ENCODE measurements around the gene ZFHX3. TPM values are rescaled to one million over a fixed set of nuclear protein-coding genes. Genes with fewer than 3 reads are reported as not detected.

ZFHX3 gene
- total RNA-seq, 1 experiment from 2014 or later = 1.5 TPM

DNA sequence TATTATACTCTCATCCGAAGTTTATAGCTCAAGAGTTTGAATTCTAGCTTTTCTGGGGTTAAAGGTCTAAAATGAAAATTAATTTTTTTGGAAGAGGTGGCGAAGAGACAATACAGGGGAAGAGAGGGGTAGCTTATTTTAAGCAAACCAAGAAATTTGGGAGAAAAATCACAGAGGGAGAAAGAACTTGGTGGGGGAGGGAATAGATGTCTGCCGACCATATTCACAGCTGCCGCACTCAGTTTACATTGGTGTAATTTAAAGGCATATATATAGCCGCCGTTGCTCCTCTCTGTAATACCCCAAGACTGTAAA, 6.5 kb upstream of the ZFHX3 start:
- no peaks in the 10 kb centered on the region; a peak in 1 of 5 replicates for H3K9me3 Mint-ChIP-seq
- no peak overlapping the region for H2AFZ ChIP-seq (ENCODE audit: low read length)
- peak overlapping the region in 1 of 2 experiments; percentile 54; a peak in 3 of 5 replicates for H3K4me3 Mint-ChIP-seq

More for the DNA sequence above, 6.5 kb upstream of the ZFHX3 start:
- Histone ChIP-seq H2BK15ac (ENCODE audit: low read depth, low read length) (no peak overlapping the region), H4K20me1 (ENCODE audit: control insufficient read depth, insufficient read depth, insufficient read length) (no peaks in the 10 kb centered on the region), H3K79me2 (ENCODE audit: insufficient read depth, low read length) (no peaks in the 10 kb centered on the region), H3K56ac (ENCODE audit: insufficient read length, low read depth, low read length) (no peak overlapping the region), H3T11ph (ENCODE audit: low read length) (no peak overlapping the region), H2BK12ac (ENCODE audit: insufficient read length, low read depth, low read length) (no peak overlapping the region), H3K9ac (ENCODE audit: extremely low read depth, insufficient read length, low read length) (no peak overlapping the region), H3K23me2 (ENCODE audit: insufficient read length, low read depth, low read length, poor library complexity, severe bottlenecking) (peaks cover 13% of the 10 kb centered on the region), H2AK5ac (ENCODE audit: insufficient read length, low read length) (no peak overlapping the region), H2BK120ac (ENCODE audit: low read depth, low read length, poor library complexity, severe bottlenecking) (no peak overlapping the region), H3K18ac (ENCODE audit: insufficient read length, low read depth, low read length) (no peak overlapping the region), H3K27me3 (ENCODE audit: insufficient read depth, low read length) (peaks cover 53% of the 10 kb centered on the region), H4K8ac (replicated peaks; ENCODE audit: insufficient read length, low read depth, low read length) (no peak overlapping the region), H3K23ac (ENCODE audit: insufficient read length, low read depth, low read length) (no peak overlapping the region), H3K4ac (ENCODE audit: low read depth, low read length) (no peak overlapping the region), H2BK5ac (ENCODE audit: insufficient read length, low read length) (no peak overlapping the region), H3K14ac (ENCODE audit: insufficient read depth, low read length) (no peak overlapping the region), H3K4me2 (ENCODE audit: insufficient read depth, insufficient read length, low read length) (no peak overlapping the region), H4K91ac (ENCODE audit: insufficient read length, low read depth, low read length) (no peak overlapping the region), H4K5ac (ENCODE audit: insufficient read length, low read depth, low read length) (no peak overlapping the region), H3K27ac (ENCODE audit: insufficient read length, low read depth, low read length) (no peak overlapping the region), H3K9me3 (ENCODE audit: control insufficient read depth, low read depth, low read length) (no peaks in the 10 kb centered on the region), H3K79me1 (ENCODE audit: insufficient read depth, low read depth, low read length, poor library complexity, severe bottlenecking) (no peaks in the 10 kb centered on the region), H3K4me1 (ENCODE audit: insufficient read depth, low read length) (peaks cover 9% of the 10 kb centered on the region), H2BK20ac (ENCODE audit: low read depth, low read length, poor library complexity, severe bottlenecking) (no peak overlapping the region)
- H3K36me3 Mint-ChIP-seq (ENCODE audit: insufficient read depth in 1 of 3, low read depth in 3 of 3) = peaks cover 0 to 2% (median 0%) of the 10 kb centered on the region in 3 experiments; a peak in 1 of 7 replicates
- no peak overlapping the region for H3K27ac Mint-ChIP-seq
- WGBS (ENCODE audit: extremely low coverage, insufficient read length, low lambda C conversion rate) = no CpG with 5 or more reads among the region's 6 CpGs
- H3K4me1 Mint-ChIP-seq = peaks cover 6 to 36% of the 10 kb centered on the region in 2 experiments
- peaks cover 9% of the 10 kb centered on the region for H3K27me3 Mint-ChIP-seq (ENCODE audit: low read depth)
- TF ChIP-seq, protein P1, sequence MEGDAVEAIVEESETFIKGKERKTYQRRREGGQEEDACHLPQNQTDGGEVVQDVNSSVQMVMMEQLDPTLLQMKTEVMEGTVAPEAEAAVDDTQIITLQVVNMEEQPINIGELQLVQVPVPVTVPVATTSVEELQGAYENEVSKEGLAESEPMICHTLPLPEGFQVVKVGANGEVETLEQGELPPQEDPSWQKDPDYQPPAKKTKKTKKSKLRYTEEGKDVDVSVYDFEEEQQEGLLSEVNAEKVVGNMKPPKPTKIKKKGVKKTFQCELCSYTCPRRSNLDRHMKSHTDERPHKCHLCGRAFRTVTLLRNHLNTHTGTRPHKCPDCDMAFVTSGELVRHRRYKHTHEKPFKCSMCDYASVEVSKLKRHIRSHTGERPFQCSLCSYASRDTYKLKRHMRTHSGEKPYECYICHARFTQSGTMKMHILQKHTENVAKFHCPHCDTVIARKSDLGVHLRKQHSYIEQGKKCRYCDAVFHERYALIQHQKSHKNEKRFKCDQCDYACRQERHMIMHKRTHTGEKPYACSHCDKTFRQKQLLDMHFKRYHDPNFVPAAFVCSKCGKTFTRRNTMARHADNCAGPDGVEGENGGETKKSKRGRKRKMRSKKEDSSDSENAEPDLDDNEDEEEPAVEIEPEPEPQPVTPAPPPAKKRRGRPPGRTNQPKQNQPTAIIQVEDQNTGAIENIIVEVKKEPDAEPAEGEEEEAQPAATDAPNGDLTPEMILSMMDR (conservative IDR thresholded peaks at IDR 0.05) = no peak
- no peak for DNase-seq

Data from H9 (cell line).